GM18502 (cell line): Measurements from ENCODE around the gene PALLD.

ENCODE experiments used
- ATAC-seq: cut with Tn5 transposase; IDR thresholded peaks from one replicate; pipeline ENCODE4 v1.9.1; 2021; ENCODE audit warnings: mild to moderate bottlenecking; ENCODE audit not compliant: unreplicated experiment, poor library complexity

Gene PALLD

DNA sequence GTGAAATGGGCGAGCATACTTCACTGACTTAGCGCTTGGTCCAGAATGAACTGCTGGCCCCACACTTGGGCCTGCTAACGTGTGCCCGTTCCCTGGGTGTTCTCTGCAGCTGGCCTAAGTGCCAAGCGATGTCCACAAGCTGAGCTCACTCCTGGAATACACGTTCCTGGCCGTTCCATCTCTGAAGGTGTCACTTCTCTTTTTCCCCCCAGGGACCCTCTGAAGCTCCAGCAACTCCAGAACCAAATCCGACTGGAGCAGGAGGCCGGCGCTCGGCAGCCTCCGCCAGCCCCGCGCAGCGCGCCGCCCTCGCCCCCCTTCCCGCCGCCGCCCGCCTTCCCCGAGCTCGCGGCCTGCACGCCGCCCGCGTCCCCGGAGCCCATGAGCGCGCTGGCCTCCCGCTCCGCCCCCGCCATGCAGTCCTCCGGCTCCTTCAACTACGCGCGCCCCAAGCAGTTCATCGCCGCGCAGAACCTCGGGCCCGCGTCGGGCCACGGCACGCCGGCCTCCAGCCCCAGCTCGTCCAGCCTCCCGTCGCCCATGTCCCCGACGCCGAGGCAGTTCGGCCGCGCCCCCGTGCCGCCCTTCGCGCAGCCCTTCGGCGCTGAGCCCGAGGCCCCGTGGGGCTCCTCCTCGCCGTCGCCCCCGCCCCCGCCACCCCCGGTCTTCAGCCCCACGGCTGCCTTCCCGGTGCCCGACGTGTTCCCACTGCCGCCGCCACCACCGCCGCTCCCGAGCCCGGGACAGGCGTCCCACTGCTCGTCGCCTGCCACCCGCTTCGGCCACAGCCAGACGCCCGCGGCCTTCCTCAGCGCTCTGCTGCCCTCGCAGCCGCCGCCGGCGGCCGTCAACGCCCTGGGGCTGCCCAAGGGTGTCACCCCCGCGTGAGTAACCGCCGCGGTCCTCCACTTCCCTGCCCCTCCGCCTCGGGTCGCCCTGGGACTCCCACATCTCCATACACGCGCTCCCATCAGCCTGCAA is 380.9 kb downstream of the PALLD start:
- no peak for ATAC-seq

DNA sequence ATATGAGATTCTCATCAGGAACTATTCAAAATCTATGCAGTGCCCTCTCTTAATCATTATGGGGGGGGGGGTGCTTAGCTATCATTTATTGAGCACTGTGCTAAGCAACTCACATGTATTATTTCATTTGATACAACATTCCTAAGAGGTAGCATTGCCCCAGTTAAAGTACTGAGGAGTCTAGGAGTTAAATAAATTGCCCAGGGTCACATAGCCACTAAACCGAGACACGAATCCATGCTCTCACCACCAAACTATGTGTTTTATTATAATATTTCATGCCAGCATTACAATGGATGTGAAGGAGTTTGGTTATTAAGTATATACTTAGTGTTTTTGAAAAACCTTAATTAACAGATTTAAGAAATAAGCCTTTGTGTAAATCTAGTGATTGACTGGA is 381.8 kb downstream of the PALLD start:
- no peak for ATAC-seq

DNA sequence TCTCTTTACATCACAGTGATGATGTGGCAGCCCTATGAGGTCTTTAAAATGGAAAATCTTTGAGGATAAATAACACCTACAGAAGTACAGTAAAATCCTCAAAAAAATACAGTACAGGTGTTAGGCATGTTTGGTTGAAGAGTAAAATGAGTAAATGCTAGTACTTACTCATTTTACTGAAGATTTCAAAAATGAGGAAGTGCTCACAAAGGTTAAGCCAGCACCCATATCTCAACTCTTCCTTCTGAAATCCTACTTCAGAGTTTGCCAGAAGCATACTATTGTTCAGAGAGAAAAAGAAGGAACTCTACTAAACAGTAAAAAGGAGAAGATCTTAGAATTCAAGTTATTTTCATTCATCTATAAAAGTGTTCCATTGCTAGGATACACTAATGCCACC is 382.3 kb downstream of the PALLD start:
- ATAC-seq, result no peak

DNA sequence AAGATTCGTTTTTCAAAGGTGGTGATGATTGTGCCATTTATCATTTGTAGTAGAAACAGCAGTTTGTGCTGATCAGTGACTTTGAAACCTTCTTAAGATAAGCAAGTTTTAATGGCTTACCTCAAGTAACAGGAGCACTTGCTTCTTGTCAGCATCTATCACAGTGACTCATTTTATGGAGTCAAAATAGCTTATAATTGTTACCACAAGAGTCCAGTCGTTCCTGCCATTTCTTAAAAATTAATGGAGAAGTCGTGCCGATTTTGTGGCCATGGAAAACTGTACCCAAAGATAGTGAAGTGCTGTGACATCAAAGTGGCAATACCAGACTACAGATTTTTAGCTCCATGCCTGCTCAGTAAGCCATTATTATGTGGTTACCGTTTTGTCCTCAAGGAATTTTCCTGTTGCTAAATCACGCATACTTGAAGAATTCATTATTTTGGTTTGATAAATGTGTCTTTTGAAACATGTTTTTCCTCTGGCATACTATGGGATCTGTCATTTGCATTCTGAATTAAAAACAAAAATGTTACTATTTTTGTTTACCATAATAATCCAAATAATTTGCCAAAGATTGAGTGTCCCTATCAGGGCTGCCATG is 383.3 kb downstream of the PALLD start:
- ATAC-seq, result no peak

DNA sequence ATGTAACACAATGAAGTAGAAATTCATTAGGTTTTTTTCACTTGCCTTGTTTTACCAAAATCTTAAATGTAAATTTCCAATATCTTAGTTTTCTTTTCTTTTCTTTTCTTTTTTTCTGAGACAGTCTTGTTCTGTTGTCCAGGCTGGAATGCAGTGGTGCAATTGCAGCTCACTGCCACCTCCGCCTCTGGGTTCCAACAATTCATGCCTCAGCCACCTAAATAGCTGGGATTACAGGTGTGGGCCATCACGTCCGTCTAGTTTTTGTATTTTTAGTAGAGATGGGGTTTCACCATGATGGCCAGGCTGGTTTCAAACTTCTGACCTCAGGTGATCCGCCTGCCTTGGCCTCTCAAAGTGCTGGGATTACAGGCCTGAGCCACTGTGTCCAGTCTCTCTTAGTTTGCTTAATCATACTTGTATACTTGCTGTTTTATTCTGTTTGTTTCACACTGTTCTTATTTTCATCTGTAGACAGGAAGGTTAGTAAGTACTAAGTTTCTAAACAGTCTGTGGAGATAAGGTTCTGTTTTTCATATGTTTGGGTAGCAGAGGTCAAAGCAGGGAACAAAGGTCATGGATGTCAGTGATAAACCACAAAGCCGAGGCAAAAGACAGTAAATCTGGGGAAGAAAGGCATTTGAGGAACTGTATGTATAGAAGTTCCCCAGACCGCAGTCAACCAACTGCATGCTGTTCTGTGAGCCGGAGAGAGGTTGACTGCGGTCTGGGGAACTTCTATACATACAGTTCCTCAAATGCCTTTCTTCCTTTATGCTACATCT is 384.2 kb downstream of the PALLD start:
- ATAC-seq, result peak; percentile 77

DNA sequence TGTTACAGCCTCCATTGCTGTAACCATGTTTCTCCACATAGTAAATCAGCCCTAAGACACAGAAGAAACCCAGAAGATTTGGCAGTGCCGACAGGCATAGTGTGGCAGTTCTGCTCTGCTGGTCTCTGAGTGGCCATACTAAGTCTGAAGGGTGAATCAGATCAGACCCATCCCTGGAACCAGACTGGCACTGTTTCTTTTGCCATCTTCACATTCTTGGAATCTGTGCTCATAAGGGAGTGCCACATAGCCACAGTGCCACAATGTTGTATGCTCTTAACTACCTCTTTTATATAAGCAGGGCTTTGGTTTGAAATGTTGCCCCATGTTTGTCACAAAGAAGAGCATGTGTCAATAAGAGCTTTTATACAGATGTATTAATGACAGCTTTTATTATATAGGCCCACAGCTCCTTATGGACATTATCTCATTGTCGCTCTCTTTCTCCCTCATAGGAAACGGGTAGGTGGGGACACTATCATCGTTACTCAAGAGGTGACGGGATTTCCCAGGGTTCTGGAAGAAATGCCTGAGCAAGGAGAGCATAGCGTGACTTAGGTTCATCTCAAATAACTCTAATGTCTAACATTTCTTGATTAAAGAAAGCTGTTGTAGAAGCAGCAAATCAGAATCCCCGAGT is 385.0 kb downstream of the PALLD start:
- ATAC-seq, result no peak

DNA sequence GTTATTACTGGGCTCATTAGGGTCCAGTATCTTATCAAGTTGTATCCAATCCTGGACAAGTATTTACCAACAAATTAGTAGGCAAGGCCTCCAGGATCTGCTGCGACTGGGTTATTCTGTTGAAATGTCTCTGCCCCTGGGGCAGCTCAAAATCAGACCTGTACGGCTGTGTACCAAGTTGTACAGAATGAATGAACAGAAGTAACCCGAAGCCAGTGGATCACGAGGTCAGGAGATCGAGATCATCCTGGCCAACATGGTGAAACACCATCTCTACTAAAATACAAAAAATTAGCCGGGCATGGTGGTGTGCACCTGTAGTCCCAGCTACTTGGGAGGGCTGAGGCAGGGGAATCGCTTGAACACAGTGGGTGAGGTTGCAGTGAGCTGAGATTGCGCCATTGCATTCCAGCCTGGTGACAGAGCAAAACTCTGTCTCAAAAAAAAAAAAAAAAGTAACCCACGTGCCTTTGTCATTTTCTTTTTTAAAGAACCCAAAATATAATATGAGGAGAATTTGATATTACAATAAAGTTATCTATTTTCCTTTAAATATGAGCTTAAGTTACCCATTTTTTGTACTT is 385.9 kb downstream of the PALLD start:
- no peak for ATAC-seq

DNA sequence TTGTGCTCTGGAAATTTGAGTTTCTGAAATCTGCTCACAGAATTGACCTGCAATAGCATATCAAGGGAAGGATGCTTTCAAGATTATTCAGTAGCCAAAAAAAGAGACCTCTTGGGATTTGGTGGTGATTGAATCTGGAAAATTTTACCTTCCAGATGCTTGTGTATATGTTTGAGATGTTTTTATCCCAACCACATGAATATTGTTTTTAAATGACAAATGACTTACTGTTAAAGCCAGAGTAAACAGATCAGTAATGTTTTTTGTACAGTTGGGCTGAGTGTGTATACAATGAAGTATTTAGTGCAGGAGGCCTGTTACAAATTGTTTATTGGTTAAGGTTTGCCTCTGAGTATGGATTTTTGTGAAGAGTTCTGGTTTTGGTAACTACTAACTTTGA is 386.7 kb downstream of the PALLD start:
- no peak for ATAC-seq

DNA sequence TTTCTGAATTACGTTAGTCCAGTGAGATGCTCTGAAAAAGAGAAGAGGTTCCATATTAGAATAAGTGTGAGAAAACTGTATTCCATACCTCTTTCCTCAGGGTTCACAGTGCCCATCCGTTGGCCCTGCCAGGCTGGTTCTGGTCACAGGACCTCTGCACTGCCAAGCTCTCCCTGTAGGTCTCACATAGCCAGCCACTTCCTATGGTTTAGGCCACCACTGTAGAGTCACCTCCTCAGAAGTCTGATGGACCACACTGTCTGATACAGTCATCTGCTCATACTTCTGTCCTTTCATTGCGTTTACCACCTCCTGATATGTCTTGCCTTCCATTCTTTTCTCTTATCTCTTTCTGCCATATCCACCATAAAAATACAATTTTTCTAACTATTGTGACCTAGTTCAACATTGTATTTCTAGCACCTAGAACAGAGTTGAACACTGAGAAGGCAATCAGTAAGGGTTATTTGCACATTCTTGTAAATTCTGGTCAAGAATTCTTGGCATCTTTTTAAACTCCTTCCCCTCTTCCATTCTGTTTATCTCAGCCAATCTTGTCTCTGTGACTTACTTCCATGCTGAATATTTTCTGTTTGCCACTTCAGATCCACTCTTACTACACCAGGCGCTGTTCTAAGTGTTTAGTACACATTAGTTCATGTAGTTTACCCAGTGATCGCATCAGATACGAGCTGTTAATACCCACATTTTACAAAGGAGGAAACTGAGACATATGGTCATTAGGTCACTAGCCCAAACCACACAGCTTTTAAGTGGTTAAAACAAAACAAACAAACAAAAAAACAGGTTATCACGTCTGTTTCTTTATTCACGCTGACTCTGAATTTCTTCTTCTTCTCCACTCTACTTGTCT is 387.6 kb downstream of the PALLD start:
- no peak for ATAC-seq

DNA sequence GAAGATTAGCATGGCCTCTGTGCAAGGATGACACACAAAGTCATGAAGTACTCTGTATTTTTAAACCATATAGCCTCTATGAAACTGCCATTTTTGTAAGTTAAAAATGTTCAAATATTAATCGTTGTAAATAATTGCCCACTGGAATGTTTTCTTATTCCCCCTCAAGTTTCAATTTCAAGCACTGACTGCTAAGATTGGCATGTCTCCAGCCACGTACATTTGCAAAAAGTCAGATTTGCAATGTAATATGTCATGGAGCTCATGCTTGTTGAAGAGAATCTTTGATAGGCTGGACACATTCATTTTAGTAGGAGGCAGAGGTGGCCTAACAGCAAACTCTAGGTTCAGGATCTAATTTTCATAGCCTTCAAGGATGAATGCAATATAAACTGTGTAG is 388.5 kb downstream of the PALLD start:
- ATAC-seq, result no peak

DNA sequence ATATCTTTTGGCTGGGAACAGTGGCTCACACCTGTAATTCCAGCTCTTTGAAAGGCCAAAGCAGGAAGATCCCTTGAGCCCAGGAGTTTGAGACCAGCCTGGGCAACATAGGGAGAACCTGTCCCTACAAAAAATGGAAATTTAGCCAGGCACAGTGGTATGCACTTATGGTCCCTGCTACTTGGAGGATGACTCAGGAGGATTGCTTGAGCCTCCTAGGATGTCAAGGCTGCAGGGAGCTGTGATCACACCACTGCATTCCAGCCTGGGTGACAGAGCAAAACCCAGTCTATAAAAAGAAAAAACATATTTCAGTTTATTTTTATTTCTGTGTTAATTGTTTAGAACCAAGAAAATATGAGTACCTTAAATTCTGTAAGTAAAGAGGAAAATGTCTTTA is 389.5 kb downstream of the PALLD start:
- ATAC-seq, result no peak

DNA sequence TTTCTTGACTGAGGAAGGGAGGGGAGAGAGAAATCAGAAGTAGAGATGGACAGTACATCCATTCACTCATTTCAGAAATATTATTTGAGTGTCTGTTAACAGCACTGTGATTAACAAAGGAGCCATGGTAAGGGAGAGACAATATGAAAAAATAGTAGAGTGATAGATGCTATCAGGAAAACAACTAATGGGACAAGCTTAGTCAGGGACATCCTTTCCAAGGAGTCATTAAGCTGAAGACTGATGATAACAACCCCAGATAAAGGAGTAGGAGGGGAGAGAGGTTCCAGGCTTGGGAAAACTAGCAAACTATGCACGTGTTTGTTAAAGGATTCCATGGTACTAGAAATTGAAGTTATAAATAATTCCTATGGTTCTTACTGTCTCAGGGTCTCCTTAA is 391.0 kb downstream of the PALLD start:
- ATAC-seq, result no peak

DNA sequence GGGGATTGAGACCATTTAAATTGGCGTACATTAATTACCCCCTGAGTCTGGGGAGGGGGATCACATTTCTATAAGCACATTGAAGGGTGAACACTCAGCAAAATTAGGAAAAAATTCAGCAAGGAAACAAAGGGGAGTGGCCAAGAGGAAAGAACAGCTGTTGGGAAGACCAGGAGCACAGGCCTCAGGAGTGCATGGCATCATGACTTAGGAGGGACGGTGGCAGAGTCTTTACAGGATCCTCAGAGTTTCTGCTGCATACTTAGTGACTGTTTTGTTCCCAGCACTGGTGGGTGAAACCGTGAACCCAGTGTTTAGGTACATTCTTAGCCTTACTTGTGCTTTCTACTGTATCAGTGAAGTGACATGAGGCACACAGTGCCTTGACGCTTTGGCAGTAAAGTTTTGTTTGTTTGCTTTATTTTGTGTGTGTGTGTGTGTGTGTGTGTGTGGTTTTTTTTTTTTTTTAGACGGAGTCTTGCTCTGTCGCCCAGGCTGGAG is 391.9 kb downstream of the PALLD start:
- no peak for ATAC-seq

DNA sequence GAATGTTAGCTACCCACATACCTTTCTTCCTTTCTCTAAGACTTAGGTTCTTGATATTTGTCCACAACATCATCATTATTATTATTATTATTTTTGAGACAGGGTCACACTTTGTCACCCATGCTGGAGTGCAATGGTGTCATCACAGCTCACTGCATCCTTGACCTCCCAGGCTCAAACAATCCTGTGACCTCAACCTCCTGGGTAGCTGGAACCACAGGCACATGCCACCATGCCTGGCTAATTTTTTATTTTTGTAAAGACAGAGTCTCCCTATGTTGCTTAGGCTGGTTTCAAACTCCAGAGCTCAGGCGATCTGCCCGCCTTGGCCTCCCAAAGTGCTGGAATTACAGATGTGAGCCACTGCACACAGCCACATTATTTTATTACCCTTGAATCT is 394.2 kb downstream of the PALLD start:
- no peak for ATAC-seq

DNA sequence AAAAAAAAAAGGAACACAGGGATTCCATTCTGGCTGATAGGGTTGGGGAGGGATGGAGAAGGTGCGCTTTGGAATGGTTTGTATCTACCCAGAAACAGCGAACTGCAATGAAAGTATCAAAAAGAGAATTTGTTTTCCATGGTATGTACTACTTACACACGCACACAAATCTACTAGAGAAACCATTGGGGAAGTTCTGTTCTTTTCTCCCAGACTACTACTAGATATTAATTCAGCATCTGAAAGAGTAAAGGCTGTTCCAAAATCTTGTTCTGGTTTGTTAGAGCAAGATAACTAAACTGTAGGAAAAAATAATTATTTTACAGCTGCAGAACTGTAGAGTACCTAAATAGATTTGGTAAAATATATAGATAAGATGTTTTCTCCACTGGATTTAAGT is 394.8 kb downstream of the PALLD start:
- no peak for ATAC-seq

DNA sequence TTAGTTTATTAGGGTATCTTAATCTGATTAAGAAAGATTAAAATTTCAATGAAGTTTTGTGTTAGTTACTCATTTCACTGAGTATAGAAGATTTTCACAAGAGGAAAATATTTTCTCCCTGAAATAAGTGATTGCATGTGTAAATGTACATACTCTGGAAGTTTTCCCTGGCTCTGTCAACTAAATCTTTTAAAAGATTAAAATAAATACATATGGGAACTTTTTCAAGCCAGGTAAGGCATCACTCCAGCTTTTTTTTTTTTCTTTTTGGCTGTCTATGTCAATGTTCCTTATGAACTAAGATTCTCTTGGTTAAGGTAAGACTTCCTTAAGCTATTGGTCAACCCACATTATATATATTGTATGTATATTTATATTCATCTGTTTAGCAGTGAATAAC is 395.6 kb downstream of the PALLD start:
- ATAC-seq, result no peak

DNA sequence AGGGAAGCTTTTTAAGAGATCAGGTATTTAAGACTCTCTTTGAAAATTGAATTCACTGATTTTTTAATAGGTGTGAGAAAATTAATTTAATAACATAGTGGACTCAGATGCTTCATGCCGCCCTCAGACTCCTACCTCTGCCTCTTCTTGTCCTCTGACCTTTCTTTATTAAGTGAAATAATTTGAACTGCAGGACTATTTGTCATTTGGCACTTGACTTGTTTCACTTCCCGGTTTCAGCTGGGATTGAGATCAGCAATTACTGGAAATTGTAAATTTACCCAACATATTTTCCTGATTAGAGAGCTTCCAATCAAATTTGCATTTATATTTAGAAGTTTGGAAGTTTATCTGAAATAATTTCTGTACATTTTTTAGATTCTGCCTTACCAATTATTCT is 396.4 kb downstream of the PALLD start:
- no peak for ATAC-seq

DNA sequence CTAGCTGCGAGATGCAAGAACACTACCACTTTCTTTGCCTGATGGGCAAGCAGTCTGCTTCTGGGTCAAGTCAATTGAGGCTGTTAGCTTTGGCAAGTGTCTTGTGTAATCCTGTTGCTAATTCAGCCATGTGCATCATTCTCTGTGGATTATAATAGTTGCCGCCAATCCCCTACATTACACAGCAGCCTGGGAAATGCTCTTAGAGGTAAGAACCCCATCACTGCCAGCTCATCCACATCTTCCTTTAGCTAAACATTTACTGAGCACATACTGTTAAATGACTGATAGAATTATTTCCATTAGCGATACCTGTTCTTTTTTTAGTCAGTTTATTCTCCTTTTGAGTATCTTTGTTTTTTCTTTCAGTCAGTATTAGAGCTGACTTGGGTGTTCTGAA is 397.0 kb downstream of the PALLD start:
- no peak for ATAC-seq

DNA sequence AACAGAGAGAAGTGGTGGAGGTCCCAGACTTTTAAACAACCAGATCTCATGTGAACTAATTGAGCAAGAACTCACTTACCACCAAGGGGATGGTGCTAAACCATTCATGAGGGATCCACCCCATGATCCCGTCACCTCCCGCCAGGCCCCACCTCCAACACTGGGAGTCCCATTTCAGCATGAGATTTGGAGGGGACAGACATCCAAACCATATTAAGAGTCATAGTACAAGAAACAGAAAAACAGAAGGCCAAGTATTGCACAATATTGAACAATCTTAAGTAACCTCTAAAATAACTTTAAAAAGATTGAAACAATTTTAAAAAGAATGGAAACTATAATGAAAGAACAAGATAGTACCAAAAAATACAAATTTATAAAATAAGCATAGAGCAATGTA is 403.2 kb downstream of the PALLD start:
- no peak for ATAC-seq
